HepG2 (cell line): Measurements from ENCODE around the gene DYNC1LI2. TPM values are rescaled to one million over a fixed set of nuclear protein-coding genes. Genes with fewer than 3 reads are reported as not detected.

Experiments used
- AGO2 ChIP-seq: fragments of 200-400 bp; formaldehyde crosslinking; optimal IDR thresholded peaks from 2 replicates; pipeline ENCODE3; 2017; ENCODE audit warnings: mild to moderate bottlenecking, low read depth, low read length, moderate library complexity
- HOMEZ ChIP-seq: IDR thresholded peaks from 2 replicates; pipeline ENCODE4 v1.6.1; 2016; ENCODE audit warnings: low read depth
- KAT2B ChIP-seq: fragments of 150-350 bp; IDR thresholded peaks from 2 replicates; pipeline ENCODE4 v1.6.1; 2014; ENCODE audit warnings: low read depth, low read length, borderline replicate concordance
- KDM1A ChIP-seq: IDR thresholded peaks from 2 replicates; pipeline ENCODE4 v1.6.1; 2016; ENCODE audit warnings: missing compliant biosample characterization
- KDM6A ChIP-seq: IDR thresholded peaks from 2 replicates; pipeline ENCODE4 v1.6.1; 2016; ENCODE audit warnings: low read depth
- KLF11 ChIP-seq: IDR thresholded peaks from 2 replicates; pipeline ENCODE4 v1.6.1; 2016; ENCODE audit warnings: missing compliant biosample characterization
- SCMH1 ChIP-seq: sonication (generic); formaldehyde crosslinking; IDR thresholded peaks from 2 replicates; pipeline ENCODE4 v1.9.0; 2021; ENCODE audit warnings: missing genetic modification reagents, mild to moderate bottlenecking, borderline replicate concordance
- SNAPC4 ChIP-seq: sonication (generic); formaldehyde crosslinking; IDR thresholded peaks from 2 replicates; pipeline ENCODE4 v1.4.0; 2020; ENCODE audit warnings: mild to moderate bottlenecking, missing genetic modification reagents
- ZBTB1 ChIP-seq: sonication (generic); formaldehyde crosslinking; IDR thresholded peaks from 2 replicates; pipeline ENCODE4 v1.4.0; 2020; ENCODE audit warnings: missing genetic modification reagents, borderline replicate concordance
- ZBTB2 ChIP-seq: sonication (generic); formaldehyde crosslinking; IDR thresholded peaks from 2 replicates; pipeline ENCODE4 v1.8.0; 2022; ENCODE audit warnings: low read depth, missing genetic modification reagents
- ZNF180 ChIP-seq: sonication (generic); formaldehyde crosslinking; IDR thresholded peaks from 2 replicates; pipeline ENCODE4 v1.4.0; 2020; ENCODE audit warnings: low read depth, missing genetic modification reagents, borderline replicate concordance
- ZNF441 ChIP-seq: sonication (generic); formaldehyde crosslinking; IDR thresholded peaks from 2 replicates; pipeline ENCODE4 v1.7.0; 2021; ENCODE audit warnings: missing genetic modification reagents, borderline replicate concordance
- polyA plus RNA-seq, 8 experiments: library from polyadenylated mRNA; depleted of rRNA in 3 of 8; stranded (reverse) in 7 of 8; unstranded in 1 of 8; fragments of >200 nt; fragmentation: Illumina TruSeq in 4 of 8; extraction: Trizol in 4 of 8; gene quantifications; 2 replicates each; pipeline versions ENCODE4 v1.2.1 to v1.2.3, GENCODE V29; 2011 to 2016; ENCODE audit warnings: low read depth in 4 of 8, missing spikeins in 1 of 8, mixed read lengths in 1 of 8; ENCODE audit not compliant: insufficient read depth in 1 of 8
- total RNA-seq, 5 experiments: library from RNA; depleted of rRNA; stranded (reverse); fragments of >200 nt; fragmentation: Illumina TruSeq; extraction: Trizol; gene quantifications; 2 replicates each; pipeline ENCODE4 v1.2.3, GENCODE V29; 2016; ENCODE audit warnings: low read depth in 1 of 5
- TF ChIP-seq, protein P1 (sequence below): sonication (generic); formaldehyde crosslinking; IDR thresholded peaks from 2 replicates; pipeline ENCODE4 v1.5.1; 2020; ENCODE audit warnings: missing genetic modification reagents, mild to moderate bottlenecking, borderline replicate concordance
- TF ChIP-seq, protein P2 (sequence below): sonication (generic); formaldehyde crosslinking; IDR thresholded peaks from 2 replicates; pipeline ENCODE4 v1.4.0; 2020; ENCODE audit warnings: missing genetic modification reagents, borderline replicate concordance

DYNC1LI2 gene
- total and polyA plus RNA-seq, 2 of the 13 experiments (the other 11 are each of a cell fraction or from before 2014, with no cell fraction given): 65.5 to 135 TPM

DNA sequence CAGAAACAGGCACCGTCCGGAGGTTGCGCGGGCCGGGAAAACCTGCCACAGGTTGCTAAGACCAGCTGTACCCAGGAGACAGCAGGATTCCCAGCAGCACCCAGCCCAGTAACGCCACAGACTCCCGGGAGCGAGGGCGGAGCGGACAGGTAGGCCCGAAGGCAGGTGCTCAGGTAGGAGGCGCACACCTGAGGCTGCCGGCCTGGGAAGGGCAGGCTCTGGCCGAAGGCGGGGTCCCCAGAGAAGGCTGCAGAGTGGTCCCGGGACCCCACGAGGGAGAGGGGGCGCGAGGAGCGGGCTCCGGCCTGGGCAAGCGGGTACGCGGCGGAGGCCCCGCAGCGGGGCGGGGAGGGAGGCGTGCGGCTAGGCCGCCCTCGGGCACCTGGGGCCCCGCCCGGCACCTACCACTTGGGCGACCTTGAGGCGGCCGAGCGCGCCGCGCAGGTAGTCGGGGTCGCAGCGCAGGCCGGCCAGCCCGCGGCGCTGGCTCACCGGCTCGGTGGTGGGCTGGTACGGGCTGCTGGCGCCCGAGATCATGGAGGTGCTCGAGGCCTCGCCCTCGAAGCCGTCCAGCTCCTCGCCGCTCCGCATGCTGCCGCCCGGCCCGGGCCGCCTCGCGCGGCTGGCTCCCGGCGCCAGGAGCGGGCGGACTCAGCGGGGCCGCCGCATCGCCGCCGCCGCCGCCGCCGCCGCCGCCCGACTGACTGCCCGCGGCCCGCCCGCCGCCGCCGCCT lies 55.3 kb downstream of the DYNC1LI2 start (continued):
- TF ChIP-seq, protein P1, sequence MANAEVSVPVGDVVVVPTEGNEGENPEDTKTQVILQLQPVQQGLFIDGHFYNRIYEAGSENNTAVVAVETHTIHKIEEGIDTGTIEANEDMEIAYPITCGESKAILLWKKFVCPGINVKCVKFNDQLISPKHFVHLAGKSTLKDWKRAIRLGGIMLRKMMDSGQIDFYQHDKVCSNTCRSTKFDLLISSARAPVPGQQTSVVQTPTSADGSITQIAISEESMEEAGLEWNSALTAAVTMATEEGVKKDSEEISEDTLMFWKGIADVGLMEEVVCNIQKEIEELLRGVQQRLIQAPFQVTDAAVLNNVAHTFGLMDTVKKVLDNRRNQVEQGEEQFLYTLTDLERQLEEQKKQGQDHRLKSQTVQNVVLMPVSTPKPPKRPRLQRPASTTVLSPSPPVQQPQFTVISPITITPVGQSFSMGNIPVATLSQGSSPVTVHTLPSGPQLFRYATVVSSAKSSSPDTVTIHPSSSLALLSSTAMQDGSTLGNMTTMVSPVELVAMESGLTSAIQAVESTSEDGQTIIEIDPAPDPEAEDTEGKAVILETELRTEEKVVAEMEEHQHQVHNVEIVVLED (CRISPR knock-in tag): no peak
- TF ChIP-seq ZNF441 (peak; percentile 54; the same call in 1 of the 2 replicates), ZBTB1 (CRISPR knock-in tag) (no peak), SNAPC4 (CRISPR knock-in tag) (no peak), SCMH1 (no peak), KDM1A (CRISPR knock-in tag) (no peak), HOMEZ (CRISPR knock-in tag) (no peak), AGO2 (no peak), ZBTB2 (CRISPR knock-in tag) (0 out of 2 replicates have a peak, but pooled peaks have one; percentile 31), ZNF180 (CRISPR knock-in tag) (no peak), KAT2B (no peak), KDM6A (CRISPR knock-in tag) (no peak), KLF11 (CRISPR knock-in tag) (no peak)
- TF ChIP-seq, protein P2, sequence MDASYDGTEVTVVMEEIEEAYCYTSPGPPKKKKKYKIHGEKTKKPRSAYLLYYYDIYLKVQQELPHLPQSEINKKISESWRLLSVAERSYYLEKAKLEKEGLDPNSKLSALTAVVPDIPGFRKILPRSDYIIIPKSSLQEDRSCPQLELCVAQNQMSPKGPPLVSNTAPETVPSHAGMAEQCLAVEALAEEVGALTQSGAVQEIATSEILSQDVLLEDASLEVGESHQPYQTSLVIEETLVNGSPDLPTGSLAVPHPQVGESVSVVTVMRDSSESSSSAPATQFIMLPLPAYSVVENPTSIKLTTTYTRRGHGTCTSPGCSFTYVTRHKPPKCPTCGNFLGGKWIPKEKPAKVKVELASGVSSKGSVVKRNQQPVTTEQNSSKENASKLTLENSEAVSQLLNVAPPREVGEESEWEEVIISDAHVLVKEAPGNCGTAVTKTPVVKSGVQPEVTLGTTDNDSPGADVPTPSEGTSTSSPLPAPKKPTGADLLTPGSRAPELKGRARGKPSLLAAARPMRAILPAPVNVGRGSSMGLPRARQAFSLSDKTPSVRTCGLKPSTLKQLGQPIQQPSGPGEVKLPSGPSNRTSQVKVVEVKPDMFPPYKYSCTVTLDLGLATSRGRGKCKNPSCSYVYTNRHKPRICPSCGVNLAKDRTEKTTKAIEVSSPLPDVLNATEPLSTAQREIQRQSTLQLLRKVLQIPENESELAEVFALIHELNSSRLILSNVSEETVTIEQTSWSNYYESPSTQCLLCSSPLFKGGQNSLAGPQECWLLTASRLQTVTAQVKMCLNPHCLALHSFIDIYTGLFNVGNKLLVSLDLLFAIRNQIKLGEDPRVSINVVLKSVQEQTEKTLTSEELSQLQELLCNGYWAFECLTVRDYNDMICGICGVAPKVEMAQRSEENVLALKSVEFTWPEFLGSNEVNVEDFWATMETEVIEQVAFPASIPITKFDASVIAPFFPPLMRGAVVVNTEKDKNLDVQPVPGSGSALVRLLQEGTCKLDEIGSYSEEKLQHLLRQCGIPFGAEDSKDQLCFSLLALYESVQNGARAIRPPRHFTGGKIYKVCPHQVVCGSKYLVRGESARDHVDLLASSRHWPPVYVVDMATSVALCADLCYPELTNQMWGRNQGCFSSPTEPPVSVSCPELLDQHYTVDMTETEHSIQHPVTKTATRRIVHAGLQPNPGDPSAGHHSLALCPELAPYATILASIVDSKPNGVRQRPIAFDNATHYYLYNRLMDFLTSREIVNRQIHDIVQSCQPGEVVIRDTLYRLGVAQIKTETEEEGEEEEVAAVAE (CRISPR knock-in tag): no peak
